ENCODE results near the gene DBNDD1. TPM values are rescaled to one million over a fixed set of nuclear protein-coding genes. Genes with fewer than 3 reads are reported as not detected.
"Not testable (repeated sequence)": the region's sequence is repeated elsewhere in the genome, so short reads cannot be mapped to it uniquely, and the experiment has no call there.

DBNDD1 gene
- total and polyA plus RNA-seq, 9 donors, result 0.97 to 6.2 (median 2.1) TPM

DNA sequence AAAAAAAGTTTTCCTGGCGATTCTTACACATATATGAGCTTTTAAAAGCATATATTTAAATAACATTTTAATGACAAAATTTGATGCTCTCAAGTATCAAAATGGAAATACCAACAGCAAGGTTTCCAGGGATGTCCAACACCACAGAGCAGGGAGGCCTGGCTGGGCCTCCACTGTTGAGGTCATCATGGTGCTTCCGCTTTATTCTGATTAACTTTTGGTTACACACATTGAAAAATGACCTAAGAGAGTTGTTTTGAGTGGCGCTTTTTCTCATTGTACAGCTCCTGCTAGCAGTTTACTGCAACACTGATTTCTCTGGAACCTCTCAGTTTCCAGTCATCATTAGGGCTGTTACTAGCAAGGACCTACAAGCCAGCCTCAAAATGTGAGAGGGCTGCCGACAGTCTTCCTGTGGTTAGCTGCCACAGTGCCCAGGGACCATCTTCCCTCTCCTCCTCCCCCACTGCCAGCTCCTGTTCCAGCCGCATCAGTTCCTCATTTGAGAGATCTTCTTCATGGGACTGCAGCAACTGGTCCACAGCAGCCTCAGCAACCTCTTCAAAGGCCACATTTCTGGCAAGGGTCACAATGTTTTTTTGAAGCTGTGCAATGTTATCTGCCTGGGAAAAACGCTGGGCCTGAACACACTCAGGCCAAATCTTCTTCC, 49.4 kb downstream of the DBNDD1 start:
- 95 to 97% (median 97%) methylated on average over 6 of the region's 6 CpGs for WGBS, 3 donors
- H3K27ac ChIP-seq, result no peak overlapping the region
- H3K36me3 ChIP-seq, result no peaks in the 10 kb centered on the region
- H3K9me3 ChIP-seq, result no peaks in the 10 kb centered on the region
- DNase-seq, result no peak
- H3K27me3 ChIP-seq, result no peaks in the 10 kb centered on the region
- peaks cover 14% of the 10 kb centered on the region for H3K4me1 ChIP-seq (ENCODE audit: insufficient read depth)
- intact Hi-C loops (cut with DNase I), result no loop called here
- TF ChIP-seq, protein P1, sequence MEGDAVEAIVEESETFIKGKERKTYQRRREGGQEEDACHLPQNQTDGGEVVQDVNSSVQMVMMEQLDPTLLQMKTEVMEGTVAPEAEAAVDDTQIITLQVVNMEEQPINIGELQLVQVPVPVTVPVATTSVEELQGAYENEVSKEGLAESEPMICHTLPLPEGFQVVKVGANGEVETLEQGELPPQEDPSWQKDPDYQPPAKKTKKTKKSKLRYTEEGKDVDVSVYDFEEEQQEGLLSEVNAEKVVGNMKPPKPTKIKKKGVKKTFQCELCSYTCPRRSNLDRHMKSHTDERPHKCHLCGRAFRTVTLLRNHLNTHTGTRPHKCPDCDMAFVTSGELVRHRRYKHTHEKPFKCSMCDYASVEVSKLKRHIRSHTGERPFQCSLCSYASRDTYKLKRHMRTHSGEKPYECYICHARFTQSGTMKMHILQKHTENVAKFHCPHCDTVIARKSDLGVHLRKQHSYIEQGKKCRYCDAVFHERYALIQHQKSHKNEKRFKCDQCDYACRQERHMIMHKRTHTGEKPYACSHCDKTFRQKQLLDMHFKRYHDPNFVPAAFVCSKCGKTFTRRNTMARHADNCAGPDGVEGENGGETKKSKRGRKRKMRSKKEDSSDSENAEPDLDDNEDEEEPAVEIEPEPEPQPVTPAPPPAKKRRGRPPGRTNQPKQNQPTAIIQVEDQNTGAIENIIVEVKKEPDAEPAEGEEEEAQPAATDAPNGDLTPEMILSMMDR (IDR thresholded peaks at IDR 0.05), result no peak
- TF ChIP-seq EP300 (IDR thresholded peaks at IDR 0.05) (no peak), POLR2A (IDR thresholded peaks at IDR 0.05) (no peak)
- no peak overlapping the region for H3K4me3 ChIP-seq

DNA sequence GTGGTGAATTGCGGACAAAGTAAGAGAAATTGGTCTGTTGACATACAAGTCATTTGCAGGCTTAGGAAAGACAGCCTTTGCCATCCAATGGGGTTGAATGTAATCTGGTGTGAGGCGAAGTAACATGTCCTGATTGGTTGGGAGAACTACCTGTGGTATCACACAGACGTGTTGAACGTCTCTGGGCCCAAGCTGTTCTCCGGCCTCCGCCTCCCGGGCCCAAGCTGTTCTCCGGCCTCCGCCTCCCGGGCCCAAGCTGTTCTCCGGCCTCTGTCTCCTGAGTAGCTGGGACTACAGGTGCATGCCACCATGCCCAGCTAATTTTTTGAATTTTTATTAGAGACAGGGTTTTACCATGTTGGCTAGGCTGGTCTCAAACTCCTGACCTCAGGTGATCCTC, 51.2 kb downstream of the DBNDD1 start:
- H3K9me3 ChIP-seq; intact Hi-C loops (cut with DNase I); H3K27ac ChIP-seq; DNase-seq; H3K27me3 ChIP-seq; H3K36me3 ChIP-seq; H3K4me1 ChIP-seq (ENCODE audit: insufficient read depth); H3K4me3 ChIP-seq: not testable (repeated sequence)
- WGBS, 3 donors, result 78 to 83% (median 81%) methylated on average over 11 of the region's 11 CpGs

DNA sequence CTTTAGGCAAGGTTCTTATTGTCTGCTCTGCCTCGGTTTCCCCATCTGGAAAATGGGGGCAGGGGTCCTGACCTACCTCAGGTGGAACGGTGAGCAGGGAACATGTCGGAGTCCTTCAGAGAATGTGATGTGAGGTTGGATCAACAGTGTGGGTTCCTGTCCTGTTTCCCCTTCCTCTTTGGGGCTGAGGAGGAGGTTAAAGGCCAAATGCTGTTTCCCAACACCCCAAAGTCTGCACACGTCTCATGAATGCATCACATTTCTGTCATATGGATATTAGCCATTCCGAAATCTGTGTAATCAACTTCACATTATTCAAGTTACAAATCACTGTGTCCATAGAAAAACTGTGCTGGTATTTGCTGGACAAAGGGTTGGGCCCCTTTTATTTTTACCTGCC, 51.8 kb downstream of the DBNDD1 start:
- H3K36me3 ChIP-seq; H3K27ac ChIP-seq; DNase-seq; H3K27me3 ChIP-seq; intact Hi-C loops (cut with DNase I); H3K4me1 ChIP-seq (ENCODE audit: insufficient read depth); H3K4me3 ChIP-seq; H3K9me3 ChIP-seq: not testable (repeated sequence)
- 82 to 84% (median 82%) methylated on average over 5 of the region's 5 CpGs for WGBS, 3 donors

DNA sequence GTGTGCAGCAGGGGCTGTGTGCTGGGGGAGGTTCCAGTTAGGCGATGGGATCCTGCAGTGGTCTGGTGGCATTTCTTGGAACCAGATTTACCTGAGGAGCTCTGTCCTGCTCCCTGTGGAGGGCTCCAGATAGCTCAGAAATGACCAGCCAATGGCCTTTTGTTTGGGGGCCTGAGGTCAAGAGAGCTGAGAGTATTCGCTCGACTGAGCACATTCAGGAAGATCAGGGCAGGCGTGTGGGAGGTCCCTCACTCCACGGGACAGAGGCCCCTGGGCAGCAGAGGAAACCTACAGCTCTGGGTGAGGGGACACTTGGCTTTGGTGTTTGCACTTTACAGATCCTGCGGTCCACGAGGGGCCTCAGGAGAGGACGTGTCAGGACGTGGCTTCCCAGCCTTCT, 52.5 kb downstream of the DBNDD1 start:
- H3K4me1 ChIP-seq (ENCODE audit: insufficient read depth), result peaks cover 6% of the 10 kb centered on the region
- no peaks in the 10 kb centered on the region for H3K27me3 ChIP-seq
- H3K36me3 ChIP-seq, result no peaks in the 10 kb centered on the region
- 62 to 68% (median 68%) methylated on average over 9 of the region's 9 CpGs for WGBS, 3 donors
- no peak overlapping the region for H3K27ac ChIP-seq
- TF ChIP-seq POLR2A (IDR thresholded peaks at IDR 0.05) (no peak), EP300 (IDR thresholded peaks at IDR 0.05) (no peak)
- TF ChIP-seq, protein P1 (IDR thresholded peaks at IDR 0.05), result no peak
- H3K4me3 ChIP-seq, result no peak overlapping the region
- no peaks in the 10 kb centered on the region for H3K9me3 ChIP-seq
- intact Hi-C loops (cut with DNase I), result no loop called here
- no peak for DNase-seq

DNA sequence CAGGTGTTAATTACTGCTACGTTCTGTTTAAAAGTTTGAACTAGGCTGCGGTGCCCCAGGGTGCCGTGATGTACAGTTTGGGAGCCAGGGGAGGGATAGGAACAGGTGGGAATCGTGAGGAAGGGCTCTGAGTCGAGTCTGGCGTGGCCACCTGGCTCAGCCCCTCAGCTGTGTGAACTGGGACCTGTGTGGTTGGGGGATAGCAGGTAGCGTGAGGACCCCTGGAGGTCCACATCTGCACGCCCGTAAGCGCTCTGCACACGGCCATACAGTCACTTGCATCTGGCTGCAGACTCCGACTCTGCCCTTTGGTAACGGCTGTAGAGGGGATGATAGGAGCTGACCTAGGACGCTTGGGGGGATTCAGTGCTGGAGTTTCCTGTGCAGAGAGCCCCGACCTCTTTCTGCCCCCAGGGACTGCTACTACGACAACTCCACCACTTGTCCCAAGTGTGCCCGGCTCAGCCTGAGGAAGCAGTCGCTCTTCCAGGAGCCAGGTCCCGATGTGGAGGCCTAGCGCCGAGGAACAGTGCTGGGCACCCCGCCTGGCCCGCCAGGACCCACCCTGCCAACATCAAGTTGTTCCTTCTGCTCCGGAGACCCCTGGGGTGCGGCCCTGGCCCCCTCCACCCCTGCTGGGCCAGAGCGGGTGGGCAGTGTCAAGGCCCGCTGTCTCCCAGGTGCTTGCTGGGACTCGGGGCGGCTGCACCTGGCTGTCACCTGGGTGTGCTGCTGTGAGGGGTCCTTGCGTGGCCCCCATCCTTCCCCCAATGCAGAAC, 53.6 kb downstream of the DBNDD1 start:
- Histone ChIP-seq H3K4me3 (no peak overlapping the region), H3K27me3 (no peaks in the 10 kb centered on the region), H3K4me1 (ENCODE audit: insufficient read depth) (no peaks in the 10 kb centered on the region), H3K36me3 (no peaks in the 10 kb centered on the region), H3K27ac (no peak overlapping the region), H3K9me3 (no peaks in the 10 kb centered on the region)
- DNase-seq, result no peak
- TF ChIP-seq POLR2A (IDR thresholded peaks at IDR 0.05), result no peak
- TF ChIP-seq, protein P1 (IDR thresholded peaks at IDR 0.05), result no peak
- no peak for TF ChIP-seq EP300 (IDR thresholded peaks at IDR 0.05)
- 81 to 89% (median 83%) methylated on average over 29 to 30 of the region's 30 CpGs for WGBS, 3 donors
- intact Hi-C loops (cut with DNase I), result no loop called here

Measured in ovary (tissue), 9 donors.